AG20443 (cell line): Measurements from ENCODE around the gene PRKCE.

Experiments
- DNase-seq: peaks from one replicate; pipeline ENCODE4 v3.0.0; 2012; ENCODE audit warnings: low spot score, mixed read lengths

PRKCE gene

DNA sequence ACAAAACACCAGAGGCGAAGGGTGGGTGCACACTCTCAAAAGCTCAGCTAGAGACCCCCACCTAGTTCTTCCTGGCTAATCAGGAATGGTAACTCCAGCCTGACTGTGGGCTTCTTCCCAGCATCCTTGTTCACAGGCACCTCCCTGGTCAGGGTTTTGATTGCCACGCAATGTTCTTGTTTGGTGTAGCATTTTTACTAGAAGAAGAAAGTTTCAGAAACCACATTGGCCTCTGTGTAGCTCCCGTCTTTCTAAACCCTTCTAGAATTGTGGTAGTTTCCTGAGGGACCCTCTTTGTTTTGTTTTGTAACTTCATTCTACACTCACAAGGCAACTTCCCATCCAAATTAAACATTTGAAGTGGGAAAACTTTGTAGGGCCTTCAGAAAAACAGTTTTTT lies 391.2 kb downstream of the PRKCE start:
- no peak for DNase-seq

DNA sequence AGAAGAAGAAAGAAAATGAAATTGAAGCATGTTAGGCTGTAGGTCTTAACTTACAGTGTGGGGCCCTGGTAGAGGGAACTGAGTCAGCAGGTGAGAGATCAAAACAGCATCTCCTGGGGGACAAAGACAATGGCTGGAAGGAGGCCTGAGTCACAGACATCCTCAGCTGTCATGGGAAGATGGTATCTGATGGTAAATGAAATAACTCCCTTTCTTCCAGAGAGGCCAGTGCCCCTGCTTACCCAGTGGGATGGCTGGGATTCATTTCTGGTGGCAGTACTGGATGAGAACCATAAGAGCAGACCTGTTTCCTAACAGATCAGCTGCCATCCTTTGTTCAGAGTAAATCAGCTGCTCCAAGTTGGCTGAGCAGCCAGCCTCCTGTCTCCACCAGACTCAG lies 394.4 kb downstream of the PRKCE start:
- no peak for DNase-seq

DNA sequence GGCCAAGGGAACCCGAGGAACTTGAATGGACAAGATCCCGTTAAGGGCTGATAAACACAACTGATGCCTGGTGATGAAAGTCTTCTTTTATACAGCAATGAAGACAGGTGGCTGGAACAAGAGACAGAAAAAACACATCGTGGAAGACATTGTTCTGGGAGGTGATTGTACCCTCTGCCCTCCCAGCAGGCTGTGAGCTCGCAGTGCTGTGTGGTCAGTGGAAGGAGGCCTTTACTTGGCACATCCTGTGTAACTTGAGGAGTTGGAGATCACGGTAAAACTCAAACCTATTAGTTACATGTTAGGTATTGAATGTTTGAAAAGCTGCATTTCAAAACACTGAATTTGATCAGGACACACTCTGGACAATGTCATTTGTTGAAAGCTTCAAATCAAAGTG lies 395.8 kb downstream of the PRKCE start:
- no peak for DNase-seq

DNA sequence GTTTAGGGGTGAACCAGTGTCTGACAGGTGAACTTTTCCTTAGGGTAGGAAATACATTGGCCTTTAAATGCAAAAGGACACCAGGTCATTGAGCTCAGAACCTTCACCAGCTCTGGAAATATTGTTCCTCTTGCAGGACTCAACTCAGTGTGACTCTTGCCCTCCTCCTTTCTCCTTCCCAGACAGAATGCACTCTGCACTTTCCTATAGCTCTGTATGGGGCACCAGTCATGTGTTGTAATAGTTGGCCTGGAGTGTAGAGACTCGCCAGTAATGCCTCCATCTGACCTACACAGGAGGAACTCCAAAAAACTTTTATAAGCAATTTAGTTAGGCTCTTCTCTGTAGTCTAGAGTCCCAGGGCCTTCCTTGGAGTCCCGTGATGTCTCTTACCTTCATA lies 397.2 kb downstream of the PRKCE start:
- no peak for DNase-seq

DNA sequence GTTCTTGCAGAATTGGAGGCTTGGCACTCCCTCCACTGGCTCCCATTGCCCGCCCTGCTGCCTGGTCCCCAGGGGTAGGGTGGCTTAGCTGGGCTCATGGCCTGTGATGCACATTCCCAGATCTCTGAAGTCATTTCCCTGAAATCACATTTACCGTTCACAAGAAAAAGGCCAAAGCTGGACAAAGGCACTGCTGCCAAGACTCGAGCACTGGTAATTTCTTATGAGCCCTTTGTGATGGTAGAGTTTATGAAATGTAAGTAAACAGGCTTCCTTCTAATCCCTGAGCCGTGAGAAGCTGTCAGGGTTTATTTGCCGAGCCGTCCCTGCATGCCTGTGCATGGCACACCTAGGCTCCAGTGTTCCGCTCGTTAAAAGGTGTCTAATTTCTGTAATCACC lies 398.6 kb downstream of the PRKCE start:
- DNase-seq, result no peak

DNA sequence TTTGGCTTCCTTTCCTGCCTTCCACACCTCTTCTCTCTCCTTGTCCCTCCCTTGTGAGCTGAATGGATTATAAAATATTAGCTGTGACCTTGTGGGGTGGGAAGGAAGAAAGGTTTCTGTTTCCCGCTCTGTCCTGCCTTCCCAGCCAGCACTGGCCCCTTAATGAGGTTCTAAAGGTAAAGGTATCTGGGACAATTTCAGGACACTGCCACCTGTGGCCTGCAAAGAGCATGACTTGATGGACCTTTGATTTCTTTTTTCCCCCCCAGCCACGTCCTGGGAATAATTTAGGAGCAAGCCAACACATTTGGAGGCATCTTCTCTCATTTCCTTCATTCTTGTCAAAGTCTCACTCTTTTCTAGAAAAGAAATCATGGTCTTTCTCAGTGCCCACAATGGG lies 399.0 kb downstream of the PRKCE start:
- no peak for DNase-seq

DNA sequence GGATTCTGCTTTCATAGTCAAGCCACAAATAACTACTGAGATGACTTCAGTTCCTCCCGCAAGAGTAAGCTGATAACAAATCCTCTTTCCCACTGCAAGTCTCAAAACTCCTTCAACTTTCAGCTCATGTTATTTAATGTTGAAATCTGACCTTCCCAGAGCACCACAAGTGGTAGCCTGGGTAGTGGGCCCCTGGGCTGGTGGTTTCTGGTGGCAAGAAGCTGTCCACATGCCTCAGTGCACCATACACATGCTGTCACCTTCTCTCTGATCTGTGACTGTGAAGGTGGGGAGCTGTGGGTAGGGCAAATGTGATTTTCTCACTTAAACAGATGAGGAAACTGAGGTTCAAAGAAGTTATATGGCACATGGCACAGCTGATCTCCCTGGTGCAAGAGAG lies 399.6 kb downstream of the PRKCE start:
- DNase-seq, result no peak

DNA sequence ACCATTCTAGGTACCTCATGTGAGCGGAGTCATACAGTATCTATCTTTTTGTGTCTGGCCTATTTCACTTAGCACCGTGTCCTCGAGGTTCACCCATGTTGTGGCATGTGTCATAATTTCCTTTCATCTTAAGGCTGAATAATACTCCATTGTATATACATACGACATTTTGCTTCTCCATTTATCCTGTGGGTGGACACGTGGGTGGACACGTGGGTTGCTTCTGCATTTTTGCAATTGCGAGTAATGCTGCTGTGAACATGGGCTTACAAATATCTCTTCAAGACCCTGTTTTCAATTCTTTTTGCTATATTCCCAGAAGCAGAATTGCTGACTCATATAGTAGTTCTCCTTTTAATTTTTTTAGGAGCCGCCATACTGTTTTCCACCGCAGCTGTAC lies 402.1 kb downstream of the PRKCE start:
- DNase-seq, result no peak

DNA sequence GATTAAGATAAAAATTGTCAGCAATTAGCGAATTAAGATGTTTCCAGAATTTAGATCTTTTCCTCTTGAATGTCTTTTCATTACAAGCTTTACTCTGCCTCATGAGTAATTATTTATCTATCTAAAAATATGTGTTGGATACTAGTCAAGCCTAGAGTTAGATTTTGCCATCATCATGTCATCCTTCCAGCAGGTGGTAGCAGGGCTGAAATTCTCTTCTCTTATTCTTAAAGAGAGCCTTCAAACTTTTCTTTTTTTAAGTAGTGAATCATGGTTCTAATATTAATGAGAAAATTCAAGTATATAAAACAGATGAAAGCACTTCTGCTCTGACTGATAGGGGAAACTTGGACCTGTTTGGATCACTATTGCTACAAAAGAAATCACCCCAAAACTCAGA lies 405.1 kb downstream of the PRKCE start:
- DNase-seq, result no peak

DNA sequence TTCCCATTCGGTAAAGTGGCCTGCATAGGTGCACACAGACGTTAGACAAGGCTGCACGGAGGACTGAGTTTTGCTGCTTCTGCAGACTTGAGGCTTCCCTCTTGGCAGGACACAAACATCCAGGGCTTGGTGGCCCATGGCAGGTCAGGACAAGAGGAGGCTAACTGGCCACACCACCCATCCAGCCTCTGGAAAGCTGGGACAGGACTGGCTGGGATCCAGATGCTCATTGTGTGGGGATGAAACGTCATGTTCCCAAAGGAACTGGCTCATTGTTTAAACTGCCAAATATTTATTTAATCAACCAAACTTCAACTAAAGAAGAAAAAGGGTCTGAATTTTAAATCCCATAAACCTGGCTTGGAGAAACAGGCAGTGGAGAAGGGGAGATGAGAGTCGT lies 406.7 kb downstream of the PRKCE start:
- no peak for DNase-seq

DNA sequence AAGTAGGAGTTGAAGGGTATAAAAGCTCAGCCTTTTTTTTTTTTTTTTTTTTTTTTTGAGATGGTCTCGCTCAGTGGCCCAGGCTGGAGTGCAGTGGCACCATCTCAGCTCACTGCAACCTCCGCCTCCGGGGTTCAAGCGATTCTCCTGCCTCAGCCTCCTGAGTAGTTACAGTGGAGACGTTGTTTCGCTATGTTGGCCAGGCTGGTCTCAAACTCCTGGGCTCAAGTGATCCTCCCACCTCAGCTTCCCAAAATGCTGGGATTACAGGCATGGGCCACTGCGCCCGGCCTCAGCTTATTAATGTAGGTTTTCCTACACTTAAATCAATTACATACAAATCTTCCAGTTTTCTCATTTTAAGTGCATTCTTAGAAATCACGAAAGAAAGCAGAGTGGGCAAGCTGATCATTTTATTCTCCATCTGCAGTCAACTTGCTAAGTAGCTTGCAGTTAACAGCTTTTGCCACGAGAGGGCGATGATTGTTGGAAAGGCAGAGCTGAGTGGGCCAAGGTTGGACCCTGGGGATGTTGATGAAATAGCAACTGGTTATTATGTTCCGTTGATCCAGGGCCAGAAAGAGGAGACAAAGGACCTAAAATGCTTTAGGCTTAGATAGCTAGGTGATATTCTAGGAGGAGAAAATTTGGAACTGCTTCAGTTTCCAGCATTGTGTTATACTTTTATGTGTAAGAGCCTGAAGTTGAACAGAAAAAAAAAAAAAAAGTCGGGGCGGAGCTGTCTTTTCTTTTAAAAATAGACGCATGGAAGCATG lies 411.4 kb downstream of the PRKCE start:
- DNase-seq, result peak; percentile 83

DNA sequence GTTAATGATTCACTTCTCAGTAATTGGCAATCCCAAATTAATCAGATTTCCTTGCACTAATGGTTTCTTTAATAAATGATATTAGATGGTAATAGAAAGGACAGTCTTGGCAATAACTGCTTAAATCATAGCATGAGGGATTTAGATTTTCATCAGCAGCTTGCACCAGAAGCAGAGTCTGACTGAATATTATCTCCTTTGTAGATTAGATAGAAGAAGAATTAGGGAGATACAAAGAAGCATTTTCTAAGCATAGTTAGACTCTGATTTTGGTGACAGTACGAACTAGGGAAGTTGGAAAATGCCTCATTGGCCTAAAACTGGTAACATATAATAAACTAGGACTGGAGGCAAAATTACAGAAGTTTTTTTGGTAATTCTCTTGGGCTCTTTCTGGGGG lies 412.9 kb downstream of the PRKCE start:
- no peak for DNase-seq

DNA sequence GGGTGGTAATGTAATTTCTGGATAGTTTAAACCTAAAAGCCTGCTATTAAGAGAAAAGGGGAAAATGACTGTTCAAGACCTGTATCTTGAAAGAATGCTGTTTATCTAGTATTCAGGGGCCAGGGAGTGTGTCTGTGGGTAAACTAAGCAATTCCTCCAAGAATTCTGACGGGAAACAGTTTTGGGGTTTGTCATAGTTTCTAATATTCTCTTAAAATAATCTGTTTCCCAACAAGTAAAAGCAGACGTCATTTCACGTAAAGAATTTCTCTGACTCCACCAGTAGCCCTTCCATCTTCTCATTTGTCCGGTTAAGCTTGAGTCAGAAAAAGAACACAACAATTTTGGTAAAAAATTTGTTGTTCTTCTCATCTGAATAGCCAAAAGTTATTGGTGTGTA lies 413.7 kb downstream of the PRKCE start:
- no peak for DNase-seq

DNA sequence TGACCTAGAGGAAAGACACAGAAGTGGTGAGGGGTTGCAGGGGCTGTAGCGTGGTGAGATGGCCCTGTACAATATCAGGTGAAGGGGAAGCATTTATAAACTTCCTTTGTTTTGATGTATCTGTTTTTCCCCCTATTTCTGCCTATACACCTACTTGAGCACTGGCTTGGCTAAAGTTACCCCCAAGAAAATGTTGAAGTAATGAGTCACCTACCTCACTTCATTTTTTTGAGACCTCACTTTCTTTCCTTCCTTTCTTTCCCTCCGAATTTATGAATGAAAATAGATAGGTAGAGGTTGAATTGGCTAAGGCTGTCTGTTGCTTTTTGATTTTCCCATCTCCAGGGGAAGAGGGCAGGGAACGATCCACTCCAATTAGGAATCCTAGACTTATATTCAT lies 414.6 kb downstream of the PRKCE start:
- DNase-seq, result no peak

DNA sequence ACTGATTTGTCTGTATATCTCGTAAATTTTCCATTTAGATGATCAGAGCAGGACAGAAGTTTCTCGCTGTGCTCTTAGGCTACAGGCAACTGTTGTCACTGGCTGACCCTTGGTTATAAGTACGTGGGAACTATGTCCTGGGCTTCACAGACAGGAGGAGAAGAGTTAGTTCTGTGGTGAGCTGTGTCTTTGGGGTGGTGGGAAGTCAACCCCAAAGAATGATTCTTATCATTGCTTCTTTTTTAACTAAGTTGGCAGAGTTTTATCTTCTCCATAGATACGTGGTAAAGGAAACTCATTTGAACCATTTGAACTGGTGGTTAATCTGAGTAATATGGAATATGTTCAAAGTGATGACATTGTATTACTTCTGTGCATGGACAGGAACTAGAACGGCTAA lies 415.1 kb downstream of the PRKCE start:
- no peak for DNase-seq

DNA sequence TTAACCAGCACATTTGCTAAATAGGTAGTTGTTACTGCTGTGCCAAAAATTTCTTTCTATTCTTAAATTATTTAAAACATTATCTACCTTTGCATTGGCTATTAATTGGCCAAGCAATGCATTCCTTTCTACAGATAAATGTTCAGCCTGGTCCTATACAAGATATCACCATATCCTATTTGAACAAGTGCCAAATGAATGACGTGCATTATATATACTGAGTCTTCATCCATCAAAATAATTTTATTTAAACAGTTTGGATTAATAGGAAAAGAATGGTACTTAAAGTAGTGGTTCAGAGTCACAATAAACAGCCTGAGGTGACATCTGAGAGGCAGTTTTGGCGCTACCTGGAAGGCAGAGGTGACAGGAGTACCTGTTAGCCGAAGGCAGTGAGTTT lies 415.6 kb downstream of the PRKCE start:
- DNase-seq, result no peak

DNA sequence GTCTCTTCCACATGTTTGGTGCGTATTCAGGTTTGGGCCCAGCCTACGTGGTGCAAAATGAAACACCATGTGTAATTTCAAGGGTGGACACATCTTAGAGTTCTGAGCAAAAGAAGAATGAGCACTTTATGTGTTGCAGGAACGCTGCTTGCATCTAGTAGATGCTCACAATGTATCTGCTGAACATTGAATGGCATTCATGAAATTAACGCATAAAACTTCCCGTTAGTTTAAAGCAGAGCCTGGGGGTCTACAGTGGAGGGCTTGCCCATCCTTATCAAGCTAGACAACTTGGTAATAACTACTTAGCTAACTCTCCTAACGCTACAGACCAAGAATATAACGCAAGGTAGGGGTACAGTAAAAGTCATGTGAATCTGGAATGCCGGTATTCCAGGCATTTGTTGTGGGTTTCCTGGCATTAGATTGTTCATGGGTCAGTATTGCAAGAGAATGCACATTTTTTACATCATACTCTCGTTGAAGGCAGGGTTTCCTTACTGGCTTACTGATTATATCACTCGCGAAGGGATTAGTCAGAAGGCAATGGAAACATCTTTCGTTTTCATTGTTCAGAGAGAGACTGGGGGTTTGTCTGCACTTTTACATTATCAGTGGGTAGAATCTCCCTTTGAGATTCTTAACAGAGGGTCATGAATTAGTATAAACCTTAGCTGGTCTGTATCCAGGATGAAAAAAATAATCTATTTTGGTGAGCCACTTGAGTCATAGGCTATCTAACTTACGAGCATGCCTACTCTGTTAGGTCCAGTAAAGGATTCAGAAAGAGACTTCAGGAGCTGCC lies 416.2 kb downstream of the PRKCE start:
- peak; percentile 82 for DNase-seq

DNA sequence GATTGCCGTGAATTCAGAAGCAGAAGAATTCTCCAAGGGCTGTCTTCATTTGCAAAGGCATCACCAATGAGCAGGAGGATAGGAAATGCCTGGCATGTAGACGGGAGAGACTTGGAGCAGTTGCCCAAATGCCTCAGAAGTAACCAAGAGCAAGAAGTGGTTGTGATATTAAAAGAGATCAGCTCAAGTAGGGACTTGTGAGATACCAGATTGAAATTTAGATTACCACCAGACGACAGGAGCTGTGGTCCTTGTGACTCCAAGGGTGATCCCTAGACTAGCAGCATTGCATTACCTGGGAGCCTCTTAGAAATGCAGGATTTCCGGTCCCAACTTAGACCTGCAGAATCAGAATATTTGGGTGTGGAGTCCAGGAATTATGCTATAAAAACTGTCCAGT lies 417.2 kb downstream of the PRKCE start:
- DNase-seq, result no peak

DNA sequence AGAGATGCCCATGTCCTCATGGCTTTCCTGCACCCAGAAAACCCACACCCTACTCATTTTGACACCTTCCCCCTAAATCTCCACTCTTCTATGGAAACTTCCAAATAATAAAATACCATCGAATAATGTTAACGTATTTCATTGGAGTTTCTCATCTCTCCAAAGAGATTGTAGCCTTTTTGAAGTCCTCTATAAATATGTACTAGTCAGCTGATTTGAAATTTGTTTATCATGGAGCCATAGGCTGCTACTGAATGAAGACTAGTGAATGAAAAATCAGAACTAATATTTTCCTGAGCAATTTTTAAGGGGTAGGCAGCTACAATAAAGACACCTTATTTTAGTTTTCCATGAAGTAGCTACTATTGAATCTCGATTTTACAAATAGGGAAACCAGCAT lies 419.6 kb downstream of the PRKCE start:
- no peak for DNase-seq

DNA sequence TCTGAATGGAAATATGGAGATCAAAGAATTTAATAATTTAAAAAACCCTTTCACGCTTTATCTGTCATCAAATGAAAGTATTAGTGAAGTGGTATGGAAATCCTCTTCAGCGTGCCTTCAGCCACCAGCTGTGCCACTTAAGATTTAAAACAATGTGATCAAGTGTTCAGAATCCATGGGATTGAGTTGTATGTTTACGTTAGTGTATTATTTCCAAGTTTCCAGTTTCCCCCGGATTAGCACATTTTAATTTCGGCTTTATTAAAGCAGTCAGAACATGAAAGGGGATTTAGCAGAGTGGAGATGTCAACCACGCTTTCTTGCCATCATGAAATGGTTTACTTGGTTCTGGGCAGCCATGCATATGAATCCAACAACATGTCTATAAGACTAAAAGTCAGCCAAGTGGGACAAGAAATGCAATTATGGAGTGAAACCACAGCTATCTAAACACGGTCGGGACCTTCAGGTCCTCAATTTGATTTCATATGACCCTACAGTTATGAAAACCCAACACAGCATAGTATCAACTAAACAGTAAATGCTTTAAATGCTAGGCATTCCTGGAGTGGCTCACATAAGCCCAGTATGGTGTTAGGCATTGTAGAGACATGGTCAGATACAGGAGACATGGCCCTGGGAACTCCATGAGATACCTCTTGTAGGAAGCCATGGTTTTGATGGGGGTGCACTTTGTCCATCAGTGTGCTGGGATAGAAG lies 420.8 kb downstream of the PRKCE start:
- DNase-seq, result no peak

DNA sequence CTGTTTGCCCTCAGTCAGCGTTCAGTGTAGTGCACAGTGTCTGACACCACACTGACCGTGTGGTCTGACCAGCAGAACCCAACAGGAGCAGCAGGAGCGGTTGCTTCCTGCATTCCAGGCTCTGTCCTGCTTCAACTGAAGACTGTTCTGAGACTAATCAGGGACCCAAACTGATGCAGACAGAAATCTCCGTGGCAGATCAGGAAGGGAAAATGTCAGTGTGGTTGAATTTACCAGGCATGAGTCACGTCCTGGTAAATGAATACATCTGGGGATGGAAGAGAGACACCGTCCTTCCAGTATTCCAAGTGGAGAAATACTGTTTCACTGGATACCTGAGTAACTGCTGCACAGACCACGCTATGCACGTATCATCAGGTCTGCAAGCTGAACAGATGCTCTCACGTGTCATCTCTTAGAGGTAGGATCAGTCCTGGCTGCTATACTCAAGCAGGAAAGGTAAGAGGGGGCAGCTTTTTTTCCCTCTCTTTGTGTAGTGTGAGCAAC lies 422.1 kb downstream of the PRKCE start:
- peak; percentile 89 for DNase-seq

DNA sequence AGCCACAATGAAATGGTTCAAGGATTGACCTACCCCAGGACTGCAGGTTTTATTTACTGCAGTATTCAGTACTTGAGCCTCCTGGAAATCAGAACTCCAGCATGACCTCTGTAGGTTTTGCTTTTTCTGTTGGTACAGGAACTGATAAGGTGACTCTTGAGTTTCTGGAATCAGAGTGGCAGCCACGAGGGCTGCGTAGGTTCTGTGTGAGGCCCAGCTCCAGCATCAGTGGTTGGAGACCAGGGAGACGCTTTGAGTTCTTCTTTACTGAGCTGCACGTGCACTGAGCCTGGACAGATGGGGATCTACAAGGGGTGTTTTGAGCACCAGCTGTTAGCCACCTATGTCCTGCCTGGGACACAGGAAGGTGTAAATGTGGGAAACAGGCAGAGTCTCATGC lies 423.0 kb downstream of the PRKCE start:
- DNase-seq, result no peak

DNA sequence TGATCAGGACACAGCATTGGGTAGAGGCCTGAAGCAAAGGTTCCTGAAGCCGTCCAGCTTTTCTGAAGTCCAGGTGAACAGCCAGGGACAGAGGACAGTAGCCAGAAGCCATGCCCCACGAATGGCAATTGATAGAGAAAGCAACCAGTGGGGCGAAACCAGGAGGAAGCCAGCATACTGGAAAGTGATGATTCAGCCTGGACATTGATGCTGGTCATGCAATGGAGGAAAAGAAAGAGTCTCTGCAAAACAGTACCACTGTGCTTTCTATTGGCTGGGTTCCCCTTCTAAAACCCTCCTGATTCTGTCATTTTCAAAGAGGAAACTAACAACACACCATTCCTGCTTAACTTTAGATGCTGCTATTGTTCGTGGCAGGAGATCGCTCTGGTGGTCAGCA lies 424.4 kb downstream of the PRKCE start:
- no peak for DNase-seq
